WTC11 (cell line): Measurements from ENCODE around the gene GPC1. TPM values are rescaled to one million over a fixed set of nuclear protein-coding genes. Genes with fewer than 3 reads are reported as not detected.

Experiments
- ATAC-seq: fragments of 200-7000 bp; cut with Tn5 transposase; 2 replicates; pipeline ENCODE4 v1.10.0; 2021; ENCODE audit warnings: mild to moderate bottlenecking, moderate library complexity
- CTCF ChIA-PET: fragments of 300-600 bp; sonication (Branson Sonifier 250); formaldehyde crosslinking; loops from one replicate; lab custom pipeline; 2021; ENCODE audit warnings: antibody characterized with exemption; lab: Charles Lee
- POLR2A ChIA-PET: fragments of 350-600 bp; sonication (Branson Sonifier 250); formaldehyde crosslinking; loops from one replicate; lab custom pipeline; 2021; ENCODE audit warnings: antibody characterized with exemption; lab: Charles Lee
- DNase-seq: peaks from one replicate; pipeline ENCODE4 v3.0.0; 2021; ENCODE audit warnings: low spot score
- H3K27ac Mint-ChIP-seq: 2 replicates; pipeline ENCODE4 v1.8.0; 2021; ENCODE audit warnings: mixed read lengths
- H3K27me3 Mint-ChIP-seq: 2 replicates; pipeline ENCODE4 v1.8.0; 2021; ENCODE audit warnings: low read depth, mild to moderate bottlenecking, moderate library complexity, mixed read lengths
- H3K36me3 Mint-ChIP-seq: 2 replicates; pipeline ENCODE4 v1.8.0; 2021; ENCODE audit warnings: mixed read lengths
- H3K4me1 Mint-ChIP-seq: 2 replicates; pipeline ENCODE4 v1.8.0; 2022; ENCODE audit warnings: mixed read lengths
- H3K4me3 Mint-ChIP-seq: 2 replicates; pipeline ENCODE4 v1.8.0; 2021; ENCODE audit warnings: mild to moderate bottlenecking, moderate library complexity, mixed read lengths
- H3K9me3 Mint-ChIP-seq: 2 replicates; pipeline ENCODE4 v1.8.0; 2021; ENCODE audit warnings: mixed read lengths
- GABPB1 ChIP-seq: sonication (generic); formaldehyde crosslinking; IDR thresholded peaks from 2 replicates; pipeline ENCODE4 v1.8.1; 2023; ENCODE audit warnings: mild to moderate bottlenecking, missing genetic modification reagents
- IRF2 ChIP-seq: sonication (generic); formaldehyde crosslinking; IDR thresholded peaks from 2 replicates; pipeline ENCODE4 v1.8.0; 2022; ENCODE audit warnings: low read depth, missing genetic modification reagents, borderline replicate concordance
- MYBL2 ChIP-seq: sonication (generic); formaldehyde crosslinking; IDR thresholded peaks from 2 replicates; pipeline ENCODE4 v1.8.1; 2023; ENCODE audit warnings: mild to moderate bottlenecking, moderate library complexity, missing genetic modification reagents
- NR1H2 ChIP-seq: sonication (generic); formaldehyde crosslinking; IDR thresholded peaks from 2 replicates; pipeline ENCODE4 v1.9.0; 2021; ENCODE audit warnings: mild to moderate bottlenecking, moderate library complexity, missing genetic modification reagents
- RORB ChIP-seq: fragments of 250-450 bp; sonication (Bioruptor Pico); IDR thresholded peaks from 2 replicates; pipeline ENCODE4 v1.9.0; 2021; ENCODE audit warnings: mild to moderate bottlenecking
- SMAD3 ChIP-seq: sonication (generic); formaldehyde crosslinking; IDR thresholded peaks from 2 replicates; pipeline ENCODE4 v1.8.0; 2022; ENCODE audit warnings: missing genetic modification reagents, mild to moderate bottlenecking, borderline replicate concordance
- SP1 ChIP-seq: sonication (generic); formaldehyde crosslinking; conservative IDR thresholded peaks from 2 replicates; pipeline ENCODE4 v1.8.1; 2022; ENCODE audit warnings: missing genetic modification reagents
- TCF7 ChIP-seq: sonication (generic); formaldehyde crosslinking; IDR thresholded peaks from 2 replicates; pipeline ENCODE4 v1.8.0; 2022; ENCODE audit warnings: mild to moderate bottlenecking, low read depth, missing genetic modification reagents, moderate library complexity
- TEAD1 ChIP-seq: sonication (generic); formaldehyde crosslinking; IDR thresholded peaks from 2 replicates; pipeline ENCODE4 v1.8.0; 2022; ENCODE audit warnings: mild to moderate bottlenecking, missing genetic modification reagents
- ZNF263 ChIP-seq: sonication (generic); formaldehyde crosslinking; IDR thresholded peaks from 2 replicates; pipeline ENCODE4 v1.8.1; 2022; ENCODE audit warnings: low read depth, mild to moderate bottlenecking, moderate library complexity, missing genetic modification reagents
- ZNF317 ChIP-seq: sonication (generic); formaldehyde crosslinking; IDR thresholded peaks from 2 replicates; pipeline ENCODE4 v1.8.1; 2023; ENCODE audit warnings: low read depth, mild to moderate bottlenecking, moderate library complexity, missing genetic modification reagents, borderline replicate concordance
- ZNF416 ChIP-seq: fragments of 250-450 bp; sonication (Bioruptor Pico); IDR thresholded peaks from 2 replicates; pipeline ENCODE4 v1.9.0; 2021; ENCODE audit warnings: mild to moderate bottlenecking, inconsistent platforms
- total RNA-seq: library from RNA; stranded (reverse); gene quantifications from 3 replicates; pipeline ENCODE4 v1.2.3, GENCODE V29; 2021
- TF ChIP-seq, protein P1 (sequence below): sonication (generic); formaldehyde crosslinking; IDR thresholded peaks from 2 replicates; pipeline ENCODE4 v1.8.1; 2023; ENCODE audit warnings: mild to moderate bottlenecking, missing genetic modification reagents, moderate library complexity
- TF ChIP-seq, protein P2 (sequence below): sonication (generic); formaldehyde crosslinking; IDR thresholded peaks from 2 replicates; pipeline ENCODE4 v1.8.1; 2023; ENCODE audit warnings: mild to moderate bottlenecking, missing genetic modification reagents, moderate library complexity
- TF ChIP-seq, protein P3 (sequence below): sonication (generic); formaldehyde crosslinking; IDR thresholded peaks from 2 replicates; pipeline ENCODE4 v1.8.1; 2023; ENCODE audit warnings: mild to moderate bottlenecking, missing genetic modification reagents
- TF ChIP-seq, protein P4 (sequence below): sonication (generic); formaldehyde crosslinking; IDR thresholded peaks from 2 replicates; pipeline ENCODE4 v1.8.1; 2023; ENCODE audit warnings: mild to moderate bottlenecking, missing genetic modification reagents
- TF ChIP-seq, protein P5 (sequence below): sonication (generic); formaldehyde crosslinking; IDR thresholded peaks from 2 replicates; pipeline ENCODE4 v1.8.0; 2022; ENCODE audit warnings: missing genetic modification reagents
- TF ChIP-seq, protein P6 (sequence below): sonication (generic); formaldehyde crosslinking; IDR thresholded peaks from 2 replicates; pipeline ENCODE4 v1.8.0; 2023; ENCODE audit warnings: missing genetic modification reagents, mild to moderate bottlenecking, borderline replicate concordance

The GPC1 gene
- total RNA-seq, 1 experiment from 2014 or later = 41.5 TPM

DNA sequence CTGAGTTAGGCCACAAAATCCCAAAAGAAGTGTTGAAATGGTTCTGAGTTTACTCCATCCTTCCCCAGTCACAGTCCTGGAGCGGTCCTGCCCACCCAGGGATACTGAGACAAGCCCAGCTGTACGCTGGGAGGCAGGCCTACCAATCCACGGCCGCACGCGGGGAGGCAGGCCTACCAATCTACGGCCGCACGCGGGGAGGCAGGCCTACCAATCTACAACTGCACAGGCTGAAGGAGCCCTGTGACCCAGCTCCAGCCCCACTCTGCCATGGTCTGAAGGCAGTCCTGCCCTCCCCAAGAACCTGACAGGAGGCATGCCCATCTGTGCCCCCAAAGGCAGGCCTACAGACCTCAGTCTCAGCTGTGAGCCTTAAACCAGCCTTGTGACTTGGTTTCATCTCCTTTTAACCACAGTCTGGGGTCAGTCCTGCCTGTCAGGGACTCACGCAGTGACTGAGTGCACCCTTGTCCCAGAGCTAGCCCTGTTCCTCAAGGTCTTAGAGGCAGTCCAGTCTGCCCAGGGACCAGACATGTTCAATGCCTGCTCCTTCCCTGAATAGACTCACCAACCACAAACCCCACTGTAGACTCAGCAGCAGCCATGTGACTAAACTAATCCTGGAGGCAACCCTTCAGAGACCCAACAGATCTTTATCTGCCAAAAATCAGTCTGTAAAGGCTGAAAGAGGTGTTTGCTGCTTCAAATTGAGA lies 36.8 kb downstream of the GPC1 start (continued):
- TF ChIP-seq, protein P1, sequence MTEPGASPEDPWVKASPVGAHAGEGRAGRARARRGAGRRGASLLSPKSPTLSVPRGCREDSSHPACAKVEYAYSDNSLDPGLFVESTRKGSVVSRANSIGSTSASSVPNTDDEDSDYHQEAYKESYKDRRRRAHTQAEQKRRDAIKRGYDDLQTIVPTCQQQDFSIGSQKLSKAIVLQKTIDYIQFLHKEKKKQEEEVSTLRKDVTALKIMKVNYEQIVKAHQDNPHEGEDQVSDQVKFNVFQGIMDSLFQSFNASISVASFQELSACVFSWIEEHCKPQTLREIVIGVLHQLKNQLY = no peak

DNA sequence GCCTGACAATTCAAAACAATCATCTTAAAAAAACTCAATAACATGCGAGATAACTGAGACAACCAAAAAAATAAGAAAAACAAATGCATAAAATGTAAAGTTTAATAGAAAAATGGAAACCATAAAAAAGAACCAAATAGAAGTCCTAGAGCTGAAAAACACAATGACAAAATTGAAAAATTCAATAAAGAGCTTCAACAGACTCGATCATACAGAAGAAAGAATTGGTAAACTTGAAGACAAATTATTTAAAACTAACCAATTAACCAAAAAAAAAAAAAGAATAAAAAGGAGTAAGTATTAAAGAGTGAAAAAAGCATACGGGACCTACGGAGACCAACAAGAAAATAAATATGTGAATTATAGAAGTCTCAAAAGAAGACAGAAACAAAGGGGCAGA lies 37.7 kb downstream of the GPC1 start:
- no peak overlapping the region for H3K4me3 Mint-ChIP-seq
- TF ChIP-seq, protein P2, sequence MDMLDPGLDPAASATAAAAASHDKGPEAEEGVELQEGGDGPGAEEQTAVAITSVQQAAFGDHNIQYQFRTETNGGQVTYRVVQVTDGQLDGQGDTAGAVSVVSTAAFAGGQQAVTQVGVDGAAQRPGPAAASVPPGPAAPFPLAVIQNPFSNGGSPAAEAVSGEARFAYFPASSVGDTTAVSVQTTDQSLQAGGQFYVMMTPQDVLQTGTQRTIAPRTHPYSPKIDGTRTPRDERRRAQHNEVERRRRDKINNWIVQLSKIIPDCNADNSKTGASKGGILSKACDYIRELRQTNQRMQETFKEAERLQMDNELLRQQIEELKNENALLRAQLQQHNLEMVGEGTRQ (CRISPR knock-in tag) = no peak
- TF ChIP-seq, protein P3, sequence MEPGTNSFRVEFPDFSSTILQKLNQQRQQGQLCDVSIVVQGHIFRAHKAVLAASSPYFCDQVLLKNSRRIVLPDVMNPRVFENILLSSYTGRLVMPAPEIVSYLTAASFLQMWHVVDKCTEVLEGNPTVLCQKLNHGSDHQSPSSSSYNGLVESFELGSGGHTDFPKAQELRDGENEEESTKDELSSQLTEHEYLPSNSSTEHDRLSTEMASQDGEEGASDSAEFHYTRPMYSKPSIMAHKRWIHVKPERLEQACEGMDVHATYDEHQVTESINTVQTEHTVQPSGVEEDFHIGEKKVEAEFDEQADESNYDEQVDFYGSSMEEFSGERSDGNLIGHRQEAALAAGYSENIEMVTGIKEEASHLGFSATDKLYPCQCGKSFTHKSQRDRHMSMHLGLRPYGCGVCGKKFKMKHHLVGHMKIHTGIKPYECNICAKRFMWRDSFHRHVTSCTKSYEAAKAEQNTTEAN (CRISPR knock-in tag) = no peak
- TF ChIP-seq TEAD1 = no peak
- no peak for TF ChIP-seq GABPB1 (CRISPR knock-in tag)
- TF ChIP-seq ZNF263 = no peak
- no peak for TF ChIP-seq NR1H2
- TF ChIP-seq SMAD3 (CRISPR knock-in tag) = no peak
- TF ChIP-seq, protein P4, sequence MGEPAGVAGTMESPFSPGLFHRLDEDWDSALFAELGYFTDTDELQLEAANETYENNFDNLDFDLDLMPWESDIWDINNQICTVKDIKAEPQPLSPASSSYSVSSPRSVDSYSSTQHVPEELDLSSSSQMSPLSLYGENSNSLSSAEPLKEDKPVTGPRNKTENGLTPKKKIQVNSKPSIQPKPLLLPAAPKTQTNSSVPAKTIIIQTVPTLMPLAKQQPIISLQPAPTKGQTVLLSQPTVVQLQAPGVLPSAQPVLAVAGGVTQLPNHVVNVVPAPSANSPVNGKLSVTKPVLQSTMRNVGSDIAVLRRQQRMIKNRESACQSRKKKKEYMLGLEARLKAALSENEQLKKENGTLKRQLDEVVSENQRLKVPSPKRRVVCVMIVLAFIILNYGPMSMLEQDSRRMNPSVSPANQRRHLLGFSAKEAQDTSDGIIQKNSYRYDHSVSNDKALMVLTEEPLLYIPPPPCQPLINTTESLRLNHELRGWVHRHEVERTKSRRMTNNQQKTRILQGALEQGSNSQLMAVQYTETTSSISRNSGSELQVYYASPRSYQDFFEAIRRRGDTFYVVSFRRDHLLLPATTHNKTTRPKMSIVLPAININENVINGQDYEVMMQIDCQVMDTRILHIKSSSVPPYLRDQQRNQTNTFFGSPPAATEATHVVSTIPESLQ (CRISPR knock-in tag) = no peak
- no peak for TF ChIP-seq ZNF317
- TF ChIP-seq, protein P1 = no peak
- TF ChIP-seq, protein P5, sequence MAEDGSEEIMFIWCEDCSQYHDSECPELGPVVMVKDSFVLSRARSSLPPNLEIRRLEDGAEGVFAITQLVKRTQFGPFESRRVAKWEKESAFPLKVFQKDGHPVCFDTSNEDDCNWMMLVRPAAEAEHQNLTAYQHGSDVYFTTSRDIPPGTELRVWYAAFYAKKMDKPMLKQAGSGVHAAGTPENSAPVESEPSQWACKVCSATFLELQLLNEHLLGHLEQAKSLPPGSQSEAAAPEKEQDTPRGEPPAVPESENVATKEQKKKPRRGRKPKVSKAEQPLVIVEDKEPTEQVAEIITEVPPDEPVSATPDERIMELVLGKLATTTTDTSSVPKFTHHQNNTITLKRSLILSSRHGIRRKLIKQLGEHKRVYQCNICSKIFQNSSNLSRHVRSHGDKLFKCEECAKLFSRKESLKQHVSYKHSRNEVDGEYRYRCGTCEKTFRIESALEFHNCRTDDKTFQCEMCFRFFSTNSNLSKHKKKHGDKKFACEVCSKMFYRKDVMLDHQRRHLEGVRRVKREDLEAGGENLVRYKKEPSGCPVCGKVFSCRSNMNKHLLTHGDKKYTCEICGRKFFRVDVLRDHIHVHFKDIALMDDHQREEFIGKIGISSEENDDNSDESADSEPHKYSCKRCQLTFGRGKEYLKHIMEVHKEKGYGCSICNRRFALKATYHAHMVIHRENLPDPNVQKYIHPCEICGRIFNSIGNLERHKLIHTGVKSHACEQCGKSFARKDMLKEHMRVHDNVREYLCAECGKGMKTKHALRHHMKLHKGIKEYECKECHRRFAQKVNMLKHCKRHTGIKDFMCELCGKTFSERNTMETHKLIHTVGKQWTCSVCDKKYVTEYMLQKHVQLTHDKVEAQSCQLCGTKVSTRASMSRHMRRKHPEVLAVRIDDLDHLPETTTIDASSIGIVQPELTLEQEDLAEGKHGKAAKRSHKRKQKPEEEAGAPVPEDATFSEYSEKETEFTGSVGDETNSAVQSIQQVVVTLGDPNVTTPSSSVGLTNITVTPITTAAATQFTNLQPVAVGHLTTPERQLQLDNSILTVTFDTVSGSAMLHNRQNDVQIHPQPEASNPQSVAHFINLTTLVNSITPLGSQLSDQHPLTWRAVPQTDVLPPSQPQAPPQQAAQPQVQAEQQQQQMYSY (CRISPR knock-in tag) = no peak
- no peak for TF ChIP-seq TCF7
- TF ChIP-seq MYBL2 = no peak
- TF ChIP-seq IRF2 (CRISPR knock-in tag) = no peak
- TF ChIP-seq, protein P6, sequence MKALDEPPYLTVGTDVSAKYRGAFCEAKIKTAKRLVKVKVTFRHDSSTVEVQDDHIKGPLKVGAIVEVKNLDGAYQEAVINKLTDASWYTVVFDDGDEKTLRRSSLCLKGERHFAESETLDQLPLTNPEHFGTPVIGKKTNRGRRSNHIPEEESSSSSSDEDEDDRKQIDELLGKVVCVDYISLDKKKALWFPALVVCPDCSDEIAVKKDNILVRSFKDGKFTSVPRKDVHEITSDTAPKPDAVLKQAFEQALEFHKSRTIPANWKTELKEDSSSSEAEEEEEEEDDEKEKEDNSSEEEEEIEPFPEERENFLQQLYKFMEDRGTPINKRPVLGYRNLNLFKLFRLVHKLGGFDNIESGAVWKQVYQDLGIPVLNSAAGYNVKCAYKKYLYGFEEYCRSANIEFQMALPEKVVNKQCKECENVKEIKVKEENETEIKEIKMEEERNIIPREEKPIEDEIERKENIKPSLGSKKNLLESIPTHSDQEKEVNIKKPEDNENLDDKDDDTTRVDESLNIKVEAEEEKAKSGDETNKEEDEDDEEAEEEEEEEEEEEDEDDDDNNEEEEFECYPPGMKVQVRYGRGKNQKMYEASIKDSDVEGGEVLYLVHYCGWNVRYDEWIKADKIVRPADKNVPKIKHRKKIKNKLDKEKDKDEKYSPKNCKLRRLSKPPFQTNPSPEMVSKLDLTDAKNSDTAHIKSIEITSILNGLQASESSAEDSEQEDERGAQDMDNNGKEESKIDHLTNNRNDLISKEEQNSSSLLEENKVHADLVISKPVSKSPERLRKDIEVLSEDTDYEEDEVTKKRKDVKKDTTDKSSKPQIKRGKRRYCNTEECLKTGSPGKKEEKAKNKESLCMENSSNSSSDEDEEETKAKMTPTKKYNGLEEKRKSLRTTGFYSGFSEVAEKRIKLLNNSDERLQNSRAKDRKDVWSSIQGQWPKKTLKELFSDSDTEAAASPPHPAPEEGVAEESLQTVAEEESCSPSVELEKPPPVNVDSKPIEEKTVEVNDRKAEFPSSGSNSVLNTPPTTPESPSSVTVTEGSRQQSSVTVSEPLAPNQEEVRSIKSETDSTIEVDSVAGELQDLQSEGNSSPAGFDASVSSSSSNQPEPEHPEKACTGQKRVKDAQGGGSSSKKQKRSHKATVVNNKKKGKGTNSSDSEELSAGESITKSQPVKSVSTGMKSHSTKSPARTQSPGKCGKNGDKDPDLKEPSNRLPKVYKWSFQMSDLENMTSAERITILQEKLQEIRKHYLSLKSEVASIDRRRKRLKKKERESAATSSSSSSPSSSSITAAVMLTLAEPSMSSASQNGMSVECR (CRISPR knock-in tag) = no peak
- no peak for TF ChIP-seq RORB
- TF ChIP-seq ZNF416 (CRISPR knock-in tag) = no peak
- no peak for TF ChIP-seq SP1 (CRISPR knock-in tag)
- H3K27me3 Mint-ChIP-seq = peaks cover 48% of the 10 kb centered on the region
- no peaks in the 10 kb centered on the region for H3K4me1 Mint-ChIP-seq
- H3K9me3 Mint-ChIP-seq = peaks cover 17% of the 10 kb centered on the region
- ATAC-seq = no peak
- H3K36me3 Mint-ChIP-seq = no peaks in the 10 kb centered on the region; the same call in 1 of the 2 replicates
- H3K27ac Mint-ChIP-seq = no peak overlapping the region
- DNase-seq = no peak
- ChIA-PET POLR2A (interaction anchor here (0.6 to 1.3 kb wide), 3 partner anchors 37 to 1021 kb away, joined by 3 to 4 read pairs (median 3); no protein-coding TSS in a partner anchor), CTCF (no interaction called here)
